Body of pancreas (tissue), 4 donors: ENCODE measurements around the gene DTNA. TPM values are rescaled to one million over a fixed set of nuclear protein-coding genes. Genes with fewer than 3 reads are reported as not detected.

Source experiments
- ATAC-seq: fragments of 150-250 bp; one replicate; pipeline ENCODE4 v1.9.1; 2016
- DNase-seq, 4 donors: peaks; one replicate each; pipeline ENCODE4 v3.0.0-alpha.2; 2019
- H3K27ac ChIP-seq, 4 donors: fragments of 200-600 bp; sonication (generic); 1 replicate in 3 of 4; 2 replicates in 1 of 4; pipeline versions ENCODE4 v1.5.1 to v1.6.1; 2016 to 2019; ENCODE audit warnings: mild to moderate bottlenecking in 1 of 4, mixed read lengths in 1 of 4, moderate library complexity in 1 of 4
- H3K27me3 ChIP-seq, 2 donors: fragments of 200-600 bp; sonication (generic); one replicate each; pipeline ENCODE4 v1.6.0; 2016; ENCODE audit warnings: mild to moderate bottlenecking in 1 of 2
- H3K36me3 ChIP-seq, 2 donors: fragments of 200-600 bp; sonication (generic); replicated peaks in 1 of 2; 2 replicates each; pipeline ENCODE4 v1.5.1; 2016; ENCODE audit warnings: low read depth in 2 of 2; ENCODE audit not compliant: insufficient read depth in 1 of 2
- H3K4me1 ChIP-seq: fragments of 200-600 bp; sonication (generic); one replicate; pipeline ENCODE4 v1.6.0; 2016
- H3K4me3 ChIP-seq, 2 donors: fragments of 200-600 bp; sonication (generic); 1 replicate in 1 of 2; 2 replicates in 1 of 2; pipeline ENCODE4 v1.5.1; 2016 to 2019
- H3K9me3 ChIP-seq, 3 donors: fragments of 200-600 bp; sonication (generic); 1 replicate in 2 of 3; 2 replicates in 1 of 3; pipeline ENCODE4 v1.5.1; 2016
- CTCF ChIP-seq, 7 experiments: fragments of 450-650 bp in 4 of 7; fragments of 200-600 bp in 3 of 7; sonication (generic) in 3 of 7; IDR thresholded peaks; one replicate each; pipeline ENCODE4 v1.5.1; 2016 to 2019; ENCODE audit warnings: antibody characterized with exemption in 7 of 7
- POLR2A ChIP-seq, 3 donors: fragments of 450-650 bp; IDR thresholded peaks; one replicate each; pipeline ENCODE4 v1.6.1; 2016; ENCODE audit warnings: antibody characterized with exemption in 3 of 3, mild to moderate bottlenecking in 2 of 3
- WGBS, 2 donors: methylation state at CpG; one replicate each; pipeline ENCODE4 v1.1.5; 2017; 5-methylcytosine and 5-hydroxymethylcytosine counted together
- intact Hi-C: fragments of 100-400 bp; cut with DNase I; formaldehyde crosslinking; loops from one replicate; pipeline ENCODE4 v1.15.1; 2023
- total RNA-seq, 2 donors: library from RNA; depleted of rRNA; stranded (reverse); fragments of >200 nt; gene quantifications; one replicate each; pipeline ENCODE4 v1.1.0, GENCODE V29; 2016

Gene DTNA
- total RNA-seq, 2 donors from 2014 or later, result 31.0 to 32.2 TPM

- no peak overlapping the region for H3K4me3 ChIP-seq
- H3K4me1 ChIP-seq, result peaks cover 24% of the 10 kb centered on the region
- no peaks in the 10 kb centered on the region for H3K9me3 ChIP-seq
- TF ChIP-seq POLR2A (IDR thresholded peaks at IDR 0.05) (no peak), CTCF (IDR thresholded peaks at IDR 0.05) (no peak)
- WGBS, 2 donors, result 76 to 85% methylated on average over 2 of the region's 2 CpGs
- no peaks in the 10 kb centered on the region for H3K27me3 ChIP-seq
- DNase-seq, result no peak
- no peak for ATAC-seq
- no peaks in the 10 kb centered on the region for H3K36me3 ChIP-seq
- intact Hi-C loops, result no loop called here
- H3K27ac ChIP-seq, result no peak overlapping the region
These were observed 97.2 kb downstream of the DTNA start for GRCh38 chr18:34807106-34807796.

- Histone ChIP-seq H3K36me3 (no peaks in the 10 kb centered on the region), H3K4me3 (no peak overlapping the region), H3K4me1 (peaks cover 24% of the 10 kb centered on the region), H3K9me3 (no peaks in the 10 kb centered on the region), H3K27me3 (no peaks in the 10 kb centered on the region), H3K27ac (no peak overlapping the region)
- TF ChIP-seq CTCF (IDR thresholded peaks at IDR 0.05) (no peak), POLR2A (IDR thresholded peaks at IDR 0.05) (no peak)
- DNase-seq, result no peak
- no peak for ATAC-seq
- 85 to 92% methylated on average over 1 of the region's 1 CpG for WGBS, 2 donors
- intact Hi-C loops, result no loop called here
These were observed 98.3 kb downstream of the DTNA start for GRCh38 chr18:34808389-34808788.

GRCh38 chr18:34809451-34810072 lies 99.5 kb downstream of the DTNA start:
- Histone ChIP-seq H3K4me3 (no peak overlapping the region), H3K9me3 (no peaks in the 10 kb centered on the region), H3K36me3 (no peaks in the 10 kb centered on the region), H3K27ac (no peak overlapping the region), H3K4me1 (peaks cover 24% of the 10 kb centered on the region), H3K27me3 (no peaks in the 10 kb centered on the region)
- intact Hi-C loops, result no loop called here
- TF ChIP-seq CTCF (IDR thresholded peaks at IDR 0.05) (peak in 5 of 7 experiments; percentile 16 to 36 (median 27)), POLR2A (IDR thresholded peaks at IDR 0.05) (no peak)
- 59 to 69% methylated on average over 6 of the region's 6 CpGs for WGBS, 2 donors
- ATAC-seq (no peak), DNase-seq (peak; percentile 30 to 68 (median 56))

GRCh38 chr18:34816183-34816582 lies 106.1 kb downstream of the DTNA start:
- WGBS, 2 donors, result 14 to 18% methylated on average over 6 of the region's 6 CpGs

More at GRCh38 chr18:34816183-34816582, 106.1 kb downstream of the DTNA start:
- Histone ChIP-seq H3K9me3 (no peaks in the 10 kb centered on the region), H3K4me3 (no peak overlapping the region), H3K36me3 (peaks cover 0 to 5% of the 10 kb centered on the region in 2 donors), H3K27ac (no peak overlapping the region), H3K4me1 (peaks cover 12% of the 10 kb centered on the region), H3K27me3 (no peaks in the 10 kb centered on the region)
- TF ChIP-seq POLR2A (IDR thresholded peaks at IDR 0.05) (no peak), CTCF (IDR thresholded peaks at IDR 0.05) (no peak)
- DNase-seq, result no peak
- intact Hi-C loops, result no loop called here
- ATAC-seq, result no peak
